HEK293 (cell line): ENCODE measurements around the gene GNMT.

Source experiments
- CTCF ChIA-PET: fragments of 350-600 bp; formaldehyde crosslinking; extraction: SDS; loops from one replicate; lab custom pipeline; 2021; ENCODE audit warnings: antibody characterized with exemption; lab: Yijun Ruan, JAX
- POLR2A ChIA-PET: fragments of 300-600 bp; formaldehyde crosslinking; extraction: SDS; loops from one replicate; lab custom pipeline; 2020; ENCODE audit warnings: antibody characterized with exemption, inconsistent platforms; lab: Yijun Ruan, JAX
- H3K27ac ChIP-seq: fragments of 200-500 bp; sonication (Bioruptor generic); 2 replicates; pipeline ENCODE4 v1.5.1; 2014; ENCODE audit warnings: low read depth, low read length, control low read depth, inconsistent platforms; ENCODE audit errors: extremely low read depth
- H3K36me3 ChIP-seq, 2 experiments: fragments of 200-500 bp in 1 of 2; sonication (Bioruptor generic) in 1 of 2; 1 replicate in 1 of 2; 2 replicates in 1 of 2; pipeline ENCODE4 v1.5.1; 2014 to 2017; ENCODE audit warnings: inconsistent platforms in 2 of 2, low read length in 2 of 2; ENCODE audit not compliant: control insufficient read depth in 2 of 2, insufficient read depth in 1 of 2
- H3K4me1 ChIP-seq: fragments of 200-500 bp; sonication (Bioruptor generic); 2 replicates; pipeline ENCODE4 v1.5.1; 2014; ENCODE audit warnings: mild to moderate bottlenecking, low read length, inconsistent platforms; ENCODE audit not compliant: control insufficient read depth, insufficient read depth
- H3K4me3 ChIP-seq: 2 replicates; pipeline ENCODE4 v1.5.1; 2011; ENCODE audit warnings: low read depth, mild to moderate bottlenecking, control low read depth, low read length, moderate library complexity
- H3K9me3 ChIP-seq: fragments of 200-500 bp; sonication (Bioruptor generic); 2 replicates; pipeline ENCODE4 v1.5.1; 2014; ENCODE audit warnings: low read depth, low read length, inconsistent platforms; ENCODE audit not compliant: control insufficient read depth, insufficient read depth
- ELK4 ChIP-seq: IDR thresholded peaks from 2 replicates; pipeline ENCODE4 v1.6.1; 2011; ENCODE audit warnings: mild to moderate bottlenecking, low read depth, low read length, borderline replicate concordance
- INSM2 ChIP-seq: fragments of 450-650 bp; formaldehyde crosslinking; IDR thresholded peaks from 2 replicates; pipeline ENCODE4 v1.5.1; 2016; ENCODE audit warnings: missing biosample characterization, missing genetic modification characterization
- KLF1 ChIP-seq: fragments of 450-650 bp; formaldehyde crosslinking; IDR thresholded peaks from 2 replicates; pipeline ENCODE4 v1.5.1; 2016; ENCODE audit warnings: missing biosample characterization, missing genetic modification characterization
- REPIN1 ChIP-seq: fragments of 450-650 bp; formaldehyde crosslinking; IDR thresholded peaks from 2 replicates; pipeline ENCODE4 v1.5.1; 2017; ENCODE audit warnings: missing biosample characterization, missing genetic modification characterization, low read depth
- SALL2 ChIP-seq: fragments of 450-650 bp; formaldehyde crosslinking; IDR thresholded peaks from 2 replicates; pipeline ENCODE4 v1.5.0; 2017; ENCODE audit warnings: missing biosample characterization, mild to moderate bottlenecking, missing genetic modification characterization, borderline replicate concordance
- SCRT2 ChIP-seq: fragments of 450-650 bp; formaldehyde crosslinking; IDR thresholded peaks from 2 replicates; pipeline ENCODE4 v1.5.1; 2016; ENCODE audit warnings: missing biosample characterization, missing genetic modification characterization
- TCF7L2 ChIP-seq: IDR thresholded peaks from 2 replicates; pipeline ENCODE4 v1.6.1; 2011; ENCODE audit warnings: low read depth, mild to moderate bottlenecking, inconsistent platforms, low read length, moderate library complexity, borderline replicate concordance
- ZFP3 ChIP-seq: fragments of 450-650 bp; formaldehyde crosslinking; IDR thresholded peaks from 2 replicates; pipeline ENCODE4 v1.5.1; 2016; ENCODE audit warnings: low read depth, missing biosample characterization, missing genetic modification characterization
- ZNF114 ChIP-seq: fragments of 450-650 bp; formaldehyde crosslinking; IDR thresholded peaks from 2 replicates; pipeline ENCODE4 v1.5.0; 2017; ENCODE audit warnings: missing biosample characterization, missing genetic modification characterization
- ZNF184 ChIP-seq: fragments of 450-650 bp; IDR thresholded peaks from 2 replicates; pipeline ENCODE4 v1.5.1; 2018; ENCODE audit warnings: missing biosample characterization, mild to moderate bottlenecking, missing genetic modification characterization
- ZNF248 ChIP-seq: fragments of 450-650 bp; formaldehyde crosslinking; IDR thresholded peaks from 2 replicates; pipeline ENCODE4 v1.5.1; 2017; ENCODE audit warnings: missing biosample characterization, missing genetic modification characterization
- ZNF292 ChIP-seq: fragments of 450-650 bp; formaldehyde crosslinking; IDR thresholded peaks from 2 replicates; pipeline ENCODE4 v1.5.1; 2016; ENCODE audit warnings: low read depth, missing biosample characterization, missing genetic modification characterization, borderline replicate concordance
- ZNF366 ChIP-seq: fragments of 450-650 bp; formaldehyde crosslinking; conservative IDR thresholded peaks from 2 replicates; pipeline ENCODE4 v1.5.1; 2016; ENCODE audit warnings: missing biosample characterization, missing genetic modification characterization
- ZNF394 ChIP-seq: fragments of 450-650 bp; formaldehyde crosslinking; IDR thresholded peaks from 2 replicates; pipeline ENCODE4 v1.5.1; 2016; ENCODE audit warnings: missing biosample characterization, missing genetic modification characterization, mild to moderate bottlenecking, moderate library complexity, borderline replicate concordance
- ZNF48 ChIP-seq: fragments of 450-650 bp; formaldehyde crosslinking; IDR thresholded peaks from 2 replicates; pipeline ENCODE4 v1.5.1; 2016; ENCODE audit warnings: missing biosample characterization, missing genetic modification characterization
- ZNF501 ChIP-seq: fragments of 450-650 bp; formaldehyde crosslinking; IDR thresholded peaks from 2 replicates; pipeline ENCODE4 v1.5.1; 2016; ENCODE audit warnings: missing biosample characterization, missing genetic modification characterization
- ZNF529 ChIP-seq: fragments of 450-650 bp; formaldehyde crosslinking; IDR thresholded peaks from 2 replicates; pipeline ENCODE4 v1.5.1; 2017; ENCODE audit warnings: missing genetic modification characterization, missing biosample characterization; ENCODE audit not compliant: insufficient replicate concordance
- ZNF560 ChIP-seq: fragments of 450-650 bp; formaldehyde crosslinking; IDR thresholded peaks from 2 replicates; pipeline ENCODE4 v1.5.1; 2017; ENCODE audit warnings: missing biosample characterization, missing genetic modification characterization, borderline replicate concordance
- ZNF645 ChIP-seq: fragments of 450-650 bp; formaldehyde crosslinking; IDR thresholded peaks from 2 replicates; pipeline ENCODE4; 2016; ENCODE audit warnings: missing biosample characterization, missing genetic modification characterization
- ZNF701 ChIP-seq: fragments of 450-650 bp; formaldehyde crosslinking; IDR thresholded peaks from 2 replicates; pipeline ENCODE4 v1.5.1; 2016; ENCODE audit warnings: missing biosample characterization, missing genetic modification characterization
- ZNF704 ChIP-seq: fragments of 450-650 bp; formaldehyde crosslinking; IDR thresholded peaks from 2 replicates; pipeline ENCODE4 v1.5.1; 2016; ENCODE audit warnings: missing biosample characterization, missing genetic modification characterization
- ZNF707 ChIP-seq: fragments of 450-650 bp; formaldehyde crosslinking; IDR thresholded peaks from 2 replicates; pipeline ENCODE4 v1.5.1; 2016; ENCODE audit warnings: missing biosample characterization, missing genetic modification characterization
- ZNF791 ChIP-seq: fragments of 450-650 bp; formaldehyde crosslinking; IDR thresholded peaks from 2 replicates; pipeline ENCODE4 v1.5.1; 2016; ENCODE audit warnings: missing biosample characterization, missing genetic modification characterization
- ZSCAN30 ChIP-seq: fragments of 450-650 bp; IDR thresholded peaks from 2 replicates; pipeline ENCODE4 v1.5.1; 2018; ENCODE audit warnings: missing biosample characterization, mild to moderate bottlenecking, missing genetic modification characterization, moderate library complexity

The GNMT gene

GRCh38 chr6:42968126-42968701, 7.7 kb downstream of the GNMT start:
- H3K27ac ChIP-seq: no peak overlapping the region
- H3K4me3 ChIP-seq: no peak overlapping the region
- peaks cover 0 to 48% of the 10 kb centered on the region in 2 experiments; a peak in 2 of 3 replicates for H3K36me3 ChIP-seq
- no peaks in the 10 kb centered on the region for H3K9me3 ChIP-seq
- H3K4me1 ChIP-seq: no peaks in the 10 kb centered on the region
- ChIA-PET POLR2A (interaction anchor here (1.6 to 4.2 kb wide), 2 partner anchors 11 to 16 kb away, joined by 4 to 20 read pairs; partner anchors contain the start of genes PEX6 and PPP2R5D), CTCF (no interaction called here)
- TF ChIP-seq ZNF501 (tag by site-specific recombination) (no peak), SCRT2 (peak; percentile 39; the same call in 1 of the 2 replicates)

GRCh38 chr6:42968783-42969182, 8.2 kb downstream of the GNMT start:
- Histone ChIP-seq H3K4me3 (no peak overlapping the region), H3K36me3 (peaks cover 0 to 46% of the 10 kb centered on the region in 2 experiments; a peak in 2 of 3 replicates), H3K27ac (no peak overlapping the region), H3K9me3 (no peaks in the 10 kb centered on the region), H3K4me1 (no peaks in the 10 kb centered on the region)
- ChIA-PET POLR2A (interaction anchor here (1.6 to 4.2 kb wide), 2 partner anchors 10 to 15 kb away, joined by 4 to 20 read pairs; partner anchors contain the start of genes PEX6 and PPP2R5D), CTCF (interaction anchor here (0.6 kb wide), 1 partner anchor 50 kb away, joined by 4 read pairs; no protein-coding TSS in a partner anchor)
- no peak for TF ChIP-seq ZSCAN30
- no peak for TF ChIP-seq SALL2
- TF ChIP-seq ZNF292: no peak
- TF ChIP-seq ZNF560 (tag by site-specific recombination): no peak
- no peak for TF ChIP-seq REPIN1 (tag by site-specific recombination)
- TF ChIP-seq ZNF791 (tag by site-specific recombination): no peak
- no peak for TF ChIP-seq ZNF48 (tag by site-specific recombination)
- no peak for TF ChIP-seq ZNF707 (tag by site-specific recombination)
- no peak for TF ChIP-seq TCF7L2
- TF ChIP-seq ZNF248 (tag by site-specific recombination): no peak
- TF ChIP-seq ZFP3 (tag by site-specific recombination): no peak

- CTCF ChIA-PET: no interaction called here
- TF ChIP-seq INSM2 (no peak), ZNF707 (tag by site-specific recombination) (no peak), ZNF701 (tag by site-specific recombination) (no peak), ZNF114 (tag by site-specific recombination) (no peak), ELK4 (no peak), ZNF366 (no peak), ZNF394 (no peak), ZNF704 (no peak), ZNF645 (tag by site-specific recombination) (no peak), ZNF184 (tag by site-specific recombination) (no peak), KLF1 (no peak), ZNF529 (tag by site-specific recombination) (no peak)
- POLR2A ChIA-PET: interaction anchor here (2.0 to 4.2 kb wide), 2 partner anchors 9 to 15 kb away, joined by 7 to 20 read pairs; partner anchors contain the start of genes PEX6 and PPP2R5D
Observed at GRCh38 chr6:42969431-42969830, 8.9 kb downstream of the GNMT start.

More at GRCh38 chr6:42969431-42969830, 8.9 kb downstream of the GNMT start:
- Histone ChIP-seq H3K4me1 (no peaks in the 10 kb centered on the region), H3K36me3 (peaks cover 0 to 44% of the 10 kb centered on the region in 2 experiments; a peak in 2 of 3 replicates), H3K9me3 (no peaks in the 10 kb centered on the region), H3K27ac (no peak overlapping the region), H3K4me3 (no peak overlapping the region)
